ENCODE results near the gene LCP2.
A peak's percentile ranks its signal among the peaks of the same experiment; 100 is the strongest.
"Not testable (repeated sequence)": the region's sequence is repeated elsewhere in the genome, so short reads cannot be mapped to it uniquely, and the experiment has no call there.

The LCP2 gene

GRCh38 chr5:170248172-170248930 is 49.2 kb downstream of the LCP2 start:
- Histone ChIP-seq H3K4me1 (ENCODE audit: control insufficient read depth, insufficient read depth, low read length) (peaks cover 32% of the 10 kb centered on the region), H3K36me3 (ENCODE audit: control insufficient read depth, insufficient read depth, low read length) (no peaks in the 10 kb centered on the region), H3K27me3 (ENCODE audit: control insufficient read depth, insufficient read depth, low read length) (no peaks in the 10 kb centered on the region; the same call in 1 of the 2 replicates)

GRCh38 chr5:170247363-170247762 is 50.2 kb downstream of the LCP2 start:
- Histone ChIP-seq H3K9me3 (ENCODE audit: control insufficient read depth, insufficient read depth, low read length) (peaks cover 7% of the 10 kb centered on the region), H3K4me3 (ENCODE audit: low read depth, low read length) (no peak overlapping the region), H3K9ac (ENCODE audit: low read depth, low read length) (no peak overlapping the region), H3K36me3 (ENCODE audit: control insufficient read depth, insufficient read depth, low read length) (no peaks in the 10 kb centered on the region), H3K27me3 (ENCODE audit: control insufficient read depth, insufficient read depth, low read length) (no peaks in the 10 kb centered on the region; the same call in 1 of the 2 replicates), H3K27ac (ENCODE audit: low read depth, low read length) (no peak overlapping the region), H3K4me1 (ENCODE audit: control insufficient read depth, insufficient read depth, low read length) (peaks cover 22% of the 10 kb centered on the region)

More at GRCh38 chr5:170248172-170248930, 49.2 kb downstream of the LCP2 start:
- Histone ChIP-seq H3K27ac (ENCODE audit: low read depth, low read length) (no peak overlapping the region), H3K4me3 (ENCODE audit: low read depth, low read length) (no peak overlapping the region), H3K9me3 (ENCODE audit: control insufficient read depth, insufficient read depth, low read length) (peaks cover 7% of the 10 kb centered on the region), H3K9ac (ENCODE audit: low read depth, low read length) (no peak overlapping the region)

GRCh38 chr5:170246126-170246870 is 51.3 kb downstream of the LCP2 start:
- H3K36me3 ChIP-seq (ENCODE audit: control insufficient read depth, insufficient read depth, low read length): no peaks in the 10 kb centered on the region
- H3K4me3 ChIP-seq (ENCODE audit: low read depth, low read length): peak overlapping the region; percentile 37; the same call in 1 of the 2 replicates
- no peak overlapping the region for H3K9ac ChIP-seq (ENCODE audit: low read depth, low read length)
- no peak overlapping the region for H3K27ac ChIP-seq (ENCODE audit: low read depth, low read length)
- H3K9me3 ChIP-seq (ENCODE audit: control insufficient read depth, insufficient read depth, low read length): peaks cover 7% of the 10 kb centered on the region
- H3K27me3 ChIP-seq (ENCODE audit: control insufficient read depth, insufficient read depth, low read length): no peaks in the 10 kb centered on the region; the same call in 1 of the 2 replicates
- peaks cover 11% of the 10 kb centered on the region; the same call in 1 of the 2 replicates for H3K4me1 ChIP-seq (ENCODE audit: control insufficient read depth, insufficient read depth, low read length)

GRCh38 chr5:170245436-170245835 is 52.1 kb downstream of the LCP2 start:
- H3K9me3 ChIP-seq (ENCODE audit: control insufficient read depth, insufficient read depth, low read length); H3K27ac ChIP-seq (ENCODE audit: low read depth, low read length); H3K27me3 ChIP-seq (ENCODE audit: control insufficient read depth, insufficient read depth, low read length); H3K9ac ChIP-seq (ENCODE audit: low read depth, low read length); H3K4me1 ChIP-seq (ENCODE audit: control insufficient read depth, insufficient read depth, low read length); H3K36me3 ChIP-seq (ENCODE audit: control insufficient read depth, insufficient read depth, low read length): not testable (repeated sequence)
- peak overlapping the region; percentile 37 for H3K4me3 ChIP-seq (ENCODE audit: low read depth, low read length)

- no peak overlapping the region for H3K27ac ChIP-seq (ENCODE audit: low read depth, low read length)
- H3K4me1 ChIP-seq (ENCODE audit: control insufficient read depth, insufficient read depth, low read length): no peaks in the 10 kb centered on the region
- H3K9ac ChIP-seq (ENCODE audit: low read depth, low read length): no peak overlapping the region
- H3K27me3 ChIP-seq (ENCODE audit: control insufficient read depth, insufficient read depth, low read length): no peaks in the 10 kb centered on the region
- no peaks in the 10 kb centered on the region for H3K9me3 ChIP-seq (ENCODE audit: control insufficient read depth, insufficient read depth, low read length)
- H3K36me3 ChIP-seq (ENCODE audit: control insufficient read depth, insufficient read depth, low read length): no peaks in the 10 kb centered on the region
- no peak overlapping the region for H3K4me3 ChIP-seq (ENCODE audit: low read depth, low read length)
Measured at GRCh38 chr5:170238456-170239196, 59.0 kb downstream of the LCP2 start.

- H3K9ac ChIP-seq (ENCODE audit: low read depth, low read length): no peak overlapping the region
- H3K4me3 ChIP-seq (ENCODE audit: low read depth, low read length): no peak overlapping the region
- no peaks in the 10 kb centered on the region for H3K36me3 ChIP-seq (ENCODE audit: control insufficient read depth, insufficient read depth, low read length)
- H3K27ac ChIP-seq (ENCODE audit: low read depth, low read length): no peak overlapping the region
- H3K27me3 ChIP-seq (ENCODE audit: control insufficient read depth, insufficient read depth, low read length): no peaks in the 10 kb centered on the region
- H3K4me1 ChIP-seq (ENCODE audit: control insufficient read depth, insufficient read depth, low read length): no peaks in the 10 kb centered on the region
- no peaks in the 10 kb centered on the region for H3K9me3 ChIP-seq (ENCODE audit: control insufficient read depth, insufficient read depth, low read length)
Measured at GRCh38 chr5:170235876-170236864, 61.4 kb downstream of the LCP2 start.

GRCh38 chr5:170233358-170233892 is 64.2 kb downstream of the LCP2 start:
- no peaks in the 10 kb centered on the region for H3K36me3 ChIP-seq (ENCODE audit: control insufficient read depth, insufficient read depth, low read length)
- H3K9ac ChIP-seq (ENCODE audit: low read depth, low read length): no peak overlapping the region
- no peak overlapping the region for H3K27ac ChIP-seq (ENCODE audit: low read depth, low read length)
- H3K27me3 ChIP-seq (ENCODE audit: control insufficient read depth, insufficient read depth, low read length): no peaks in the 10 kb centered on the region
- H3K4me1 ChIP-seq (ENCODE audit: control insufficient read depth, insufficient read depth, low read length): no peaks in the 10 kb centered on the region
- H3K4me3 ChIP-seq (ENCODE audit: low read depth, low read length): no peak overlapping the region
- no peaks in the 10 kb centered on the region for H3K9me3 ChIP-seq (ENCODE audit: control insufficient read depth, insufficient read depth, low read length)

DNA sequence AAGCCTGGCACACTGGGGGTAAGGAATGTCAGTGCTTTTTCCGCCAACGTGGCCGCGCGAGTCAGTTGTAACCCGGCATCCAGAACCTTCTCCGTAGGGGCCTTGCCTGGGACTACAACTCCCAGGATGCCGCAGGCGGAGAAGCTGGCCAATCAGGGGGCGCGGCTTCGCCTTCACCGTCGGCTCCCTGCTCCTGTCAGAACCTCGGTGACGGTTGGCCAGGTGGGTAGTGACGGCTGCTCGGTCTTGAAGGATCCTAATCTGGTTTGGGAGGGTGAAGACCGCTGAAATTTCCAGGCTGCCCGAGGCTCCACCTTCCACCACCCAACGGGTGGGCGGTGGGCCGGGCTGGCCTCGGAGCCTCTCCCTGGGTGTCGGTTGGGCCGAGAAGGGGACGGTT is 64.8 kb downstream of the LCP2 start, which contains the start of gene C5orf58:
TSS of gene C5orf58 (plus strand) at position 200 of the 400 bp plus-strand sequence. CDS start 1,992 bp downstream, outside the sequence.
- Histone ChIP-seq H3K4me3 (ENCODE audit: low read depth, low read length) (no peak within 1 kb of the TSS), H3K27me3 (ENCODE audit: control insufficient read depth, insufficient read depth, low read length) (no peaks in the 10 kb centered on the region), H3K27ac (ENCODE audit: low read depth, low read length) (no peak within 1 kb of the TSS), H3K36me3 (ENCODE audit: control insufficient read depth, insufficient read depth, low read length) (no peaks in the 10 kb centered on the region), H3K9ac (ENCODE audit: low read depth, low read length) (no peak within 1 kb of the TSS), H3K4me1 (ENCODE audit: control insufficient read depth, insufficient read depth, low read length) (no peaks in the 10 kb centered on the region), H3K9me3 (ENCODE audit: control insufficient read depth, insufficient read depth, low read length) (no peaks in the 10 kb centered on the region)

- H3K4me1 ChIP-seq (ENCODE audit: control insufficient read depth, insufficient read depth, low read length): peaks cover 8% of the 10 kb centered on the region; the same call in 1 of the 2 replicates
- no peak overlapping the region for H3K27ac ChIP-seq (ENCODE audit: low read depth, low read length)
- H3K9me3 ChIP-seq (ENCODE audit: control insufficient read depth, insufficient read depth, low read length): no peaks in the 10 kb centered on the region
- H3K27me3 ChIP-seq (ENCODE audit: control insufficient read depth, insufficient read depth, low read length): no peaks in the 10 kb centered on the region
- H3K9ac ChIP-seq (ENCODE audit: low read depth, low read length): no peak overlapping the region
- H3K36me3 ChIP-seq (ENCODE audit: control insufficient read depth, insufficient read depth, low read length): no peaks in the 10 kb centered on the region
- no peak overlapping the region for H3K4me3 ChIP-seq (ENCODE audit: low read depth, low read length)
Measured at GRCh38 chr5:170228762-170229435, 68.7 kb downstream of the LCP2 start.

Data from HUES48 (cell line).